AG04450 (cell line): ENCODE data around the gene CNDP2. TPM values are rescaled to one million over a fixed set of nuclear protein-coding genes. Genes with fewer than 3 reads are reported as not detected.

Experiments
- CTCF ChIA-PET: fragments of 300-600, 350-600 bp; formaldehyde crosslinking; extraction: SDS; loops from one replicate; lab custom pipeline; 2022; ENCODE audit warnings: antibody characterized with exemption, inconsistent platforms; lab: Charles Lee
- POLR2A ChIA-PET: fragments of 350-600 bp; formaldehyde crosslinking; extraction: SDS; loops from one replicate; lab custom pipeline; 2021; ENCODE audit warnings: antibody characterized with exemption, inconsistent platforms; lab: Yijun Ruan, JAX
- DNase-seq: peaks from one replicate; pipeline ENCODE4 v3.0.0-alpha.2; 2011; ENCODE audit warnings: low read depth, low spot score
- H3K27ac ChIP-seq: one replicate; pipeline ENCODE4 v1.5.1; 2012; ENCODE audit warnings: low read depth, low read length, control low read depth
- H3K27me3 ChIP-seq: one replicate; pipeline ENCODE4 v1.6.0; 2012; ENCODE audit warnings: low read length; ENCODE audit not compliant: control insufficient read depth, insufficient read depth
- H3K4me3 ChIP-seq: 2 replicates; pipeline ENCODE4 v1.5.1; 2011; ENCODE audit warnings: mild to moderate bottlenecking, low read depth, low read length, control low read depth
- H3K9me3 ChIP-seq: 2 replicates; pipeline ENCODE4 v1.5.1; 2012; ENCODE audit warnings: low read length; ENCODE audit not compliant: control insufficient read depth, insufficient read depth
- polyA plus RNA-seq: library from polyadenylated mRNA; depleted of rRNA; stranded (reverse); fragments of >200 nt; gene quantifications from 2 replicates; pipeline ENCODE4 v1.2.3, GENCODE V29; 2011
- TF ChIP-seq, protein P1 (sequence below): IDR thresholded peaks from 2 replicates; pipeline ENCODE4 v1.5.1; 2011; ENCODE audit warnings: low read depth, low read length, control low read depth, inconsistent platforms

Gene CNDP2
- polyA plus RNA-seq, 1 experiment, result 74.2 TPM

DNA sequence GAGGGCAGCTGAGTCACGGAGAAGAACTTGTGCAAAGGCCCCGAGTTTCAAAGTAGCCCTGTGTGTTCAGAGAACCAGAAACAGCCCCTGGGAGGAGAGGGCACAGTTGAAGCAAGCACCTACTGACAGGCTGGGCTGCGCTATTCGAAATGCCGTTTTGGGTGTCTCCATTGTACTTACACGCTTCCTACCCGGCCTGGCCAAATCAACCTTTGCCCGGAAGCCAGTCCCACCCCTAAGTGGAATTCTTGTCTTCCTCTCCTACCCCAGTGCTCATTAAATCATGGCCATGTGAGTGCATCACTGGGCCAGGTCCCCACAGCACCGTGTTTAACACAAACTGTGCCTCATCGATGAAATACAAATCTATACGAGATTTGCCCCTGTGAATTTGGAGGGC, 45.0 kb upstream of the CNDP2 start:
- no peak overlapping the region for H3K27ac ChIP-seq
- TF ChIP-seq, protein P1, sequence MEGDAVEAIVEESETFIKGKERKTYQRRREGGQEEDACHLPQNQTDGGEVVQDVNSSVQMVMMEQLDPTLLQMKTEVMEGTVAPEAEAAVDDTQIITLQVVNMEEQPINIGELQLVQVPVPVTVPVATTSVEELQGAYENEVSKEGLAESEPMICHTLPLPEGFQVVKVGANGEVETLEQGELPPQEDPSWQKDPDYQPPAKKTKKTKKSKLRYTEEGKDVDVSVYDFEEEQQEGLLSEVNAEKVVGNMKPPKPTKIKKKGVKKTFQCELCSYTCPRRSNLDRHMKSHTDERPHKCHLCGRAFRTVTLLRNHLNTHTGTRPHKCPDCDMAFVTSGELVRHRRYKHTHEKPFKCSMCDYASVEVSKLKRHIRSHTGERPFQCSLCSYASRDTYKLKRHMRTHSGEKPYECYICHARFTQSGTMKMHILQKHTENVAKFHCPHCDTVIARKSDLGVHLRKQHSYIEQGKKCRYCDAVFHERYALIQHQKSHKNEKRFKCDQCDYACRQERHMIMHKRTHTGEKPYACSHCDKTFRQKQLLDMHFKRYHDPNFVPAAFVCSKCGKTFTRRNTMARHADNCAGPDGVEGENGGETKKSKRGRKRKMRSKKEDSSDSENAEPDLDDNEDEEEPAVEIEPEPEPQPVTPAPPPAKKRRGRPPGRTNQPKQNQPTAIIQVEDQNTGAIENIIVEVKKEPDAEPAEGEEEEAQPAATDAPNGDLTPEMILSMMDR, result no peak
- peaks cover 28% of the 10 kb centered on the region for H3K27me3 ChIP-seq
- H3K9me3 ChIP-seq, result no peaks in the 10 kb centered on the region; the same call in 1 of the 2 replicates
- ChIA-PET POLR2A (no interaction called here), CTCF (no interaction called here)
- H3K4me3 ChIP-seq, result no peak overlapping the region
- DNase-seq, result no peak

DNA sequence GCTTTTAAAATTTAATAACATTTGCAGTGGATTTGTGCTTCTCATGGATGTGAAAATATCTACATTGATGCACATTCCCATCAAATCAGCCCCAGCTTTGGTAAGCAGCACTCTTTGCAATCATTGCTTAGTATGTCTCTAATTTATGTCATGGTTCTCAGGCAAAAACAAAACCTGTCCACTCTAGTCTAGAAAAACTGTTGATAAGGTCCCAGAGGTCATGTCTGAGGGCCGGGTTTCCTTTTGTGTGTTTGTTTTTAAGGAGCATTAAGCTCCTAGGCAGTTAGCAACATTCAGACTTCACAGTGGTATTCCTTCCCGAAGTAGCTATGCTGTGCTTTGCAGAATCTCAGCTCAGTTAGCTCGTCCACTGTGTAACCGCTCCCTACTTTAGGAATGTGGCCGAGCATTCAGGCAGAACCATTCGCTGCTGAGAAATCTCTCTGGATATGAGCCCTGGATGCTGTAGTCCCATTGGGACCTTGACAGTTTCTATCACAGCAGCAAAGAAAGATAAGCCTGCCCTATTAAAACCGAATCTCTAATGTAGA, 43.1 kb upstream of the CNDP2 start:
- Histone ChIP-seq H3K27ac (no peak overlapping the region), H3K4me3 (no peak overlapping the region), H3K9me3 (no peaks in the 10 kb centered on the region; the same call in 1 of the 2 replicates), H3K27me3 (peaks cover 40% of the 10 kb centered on the region)
- ChIA-PET POLR2A (interaction anchor here (0.6 kb wide), 1 partner anchor 1806 kb away, joined by 3 read pairs; no protein-coding TSS in a partner anchor), CTCF (interaction anchor here (1.2 to 2.0 kb wide), 2 partner anchors 23 to 99 kb away, joined by 3 to 7 read pairs; no protein-coding TSS in a partner anchor)
- DNase-seq, result no peak
- TF ChIP-seq, protein P1, result no peak

DNA sequence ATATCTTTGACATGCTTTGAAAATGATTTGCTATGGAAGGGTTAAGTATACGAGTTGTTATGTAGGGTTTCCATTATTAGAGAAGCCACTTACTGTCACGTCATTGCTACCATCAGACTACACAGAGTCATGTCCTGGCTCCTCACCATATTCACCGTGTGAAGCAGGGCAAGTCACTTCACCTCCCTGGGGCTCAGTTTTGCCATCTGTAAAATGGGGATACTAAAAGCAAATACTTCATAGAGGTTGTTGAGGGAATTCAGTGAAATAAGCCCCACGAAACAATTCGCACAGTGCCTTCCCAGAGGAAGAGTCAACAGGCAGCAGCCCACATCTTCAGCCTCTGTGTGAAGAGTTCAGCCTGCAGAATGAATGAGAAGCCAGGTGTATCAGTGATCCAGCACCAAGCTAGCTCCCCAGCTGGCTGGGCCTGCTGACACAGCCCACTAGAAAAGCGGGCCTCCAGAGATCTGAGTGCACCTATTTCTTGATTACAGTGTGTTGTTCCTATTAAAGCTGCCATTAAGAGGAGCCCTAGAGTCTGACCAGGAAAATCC, 42.4 kb upstream of the CNDP2 start:
- Histone ChIP-seq H3K9me3 (no peaks in the 10 kb centered on the region; the same call in 1 of the 2 replicates), H3K4me3 (no peak overlapping the region), H3K27ac (no peak overlapping the region), H3K27me3 (peaks cover 45% of the 10 kb centered on the region)
- CTCF ChIA-PET, result interaction anchor here (1.2 to 2.0 kb wide), 2 partner anchors 23 to 98 kb away, joined by 3 to 7 read pairs; no protein-coding TSS in a partner anchor
- TF ChIP-seq, protein P1, result no peak
- POLR2A ChIA-PET, result no interaction called here
- DNase-seq, result no peak

DNA sequence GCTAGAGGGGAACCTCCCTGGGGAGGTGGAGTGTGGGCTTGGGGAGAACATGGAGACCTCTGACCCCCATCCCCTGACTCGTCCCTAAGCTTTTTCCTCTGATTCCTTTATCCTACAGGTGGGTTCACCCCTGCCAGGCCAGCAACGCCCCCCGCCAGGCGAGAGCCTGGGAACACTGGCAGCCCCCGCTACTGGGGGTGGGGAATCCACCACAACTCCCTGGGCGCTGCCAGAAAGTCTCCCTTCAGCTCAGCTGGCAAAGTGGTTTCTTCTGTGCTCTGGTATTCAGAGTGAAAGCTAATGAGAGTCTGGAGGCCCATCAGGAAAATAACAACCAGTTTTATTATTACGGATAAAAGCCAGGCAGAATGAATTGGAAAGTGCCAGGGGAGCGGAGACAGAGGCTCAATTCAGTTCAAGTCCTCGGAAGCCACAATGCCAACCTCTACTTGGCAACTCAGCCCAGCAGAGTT, 41.8 kb upstream of the CNDP2 start:
- H3K27me3 ChIP-seq, result peaks cover 51% of the 10 kb centered on the region
- TF ChIP-seq, protein P1, result no peak
- no peak overlapping the region for H3K4me3 ChIP-seq
- DNase-seq, result no peak
- POLR2A ChIA-PET, result no interaction called here
- H3K9me3 ChIP-seq, result no peaks in the 10 kb centered on the region; the same call in 1 of the 2 replicates
- no peak overlapping the region for H3K27ac ChIP-seq
- CTCF ChIA-PET, result interaction anchor here (2.0 kb wide), 1 partner anchor 22 kb away, joined by 7 read pairs; no protein-coding TSS in a partner anchor

DNA sequence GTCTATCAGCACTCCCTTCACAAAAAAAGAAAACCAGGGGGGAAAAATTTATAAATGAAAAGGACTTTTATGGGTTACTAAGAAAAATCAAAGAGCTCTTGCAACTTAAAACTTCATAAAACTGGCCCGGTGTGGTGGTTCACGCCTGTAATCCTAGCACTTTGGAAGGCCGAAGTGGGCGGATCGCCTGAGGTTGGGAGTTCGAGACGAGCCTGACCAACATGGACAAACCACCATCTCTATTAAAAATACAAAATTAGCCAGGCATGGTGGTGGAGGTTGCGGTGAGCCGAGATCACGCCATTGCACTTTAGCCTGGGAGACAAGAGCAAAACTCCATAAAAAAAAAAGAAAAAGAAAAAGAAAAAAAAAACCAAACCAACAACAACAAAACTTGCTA, 40.8 kb upstream of the CNDP2 start:
- no peak for DNase-seq
- H3K27ac ChIP-seq, result no peak overlapping the region
- ChIA-PET CTCF (interaction anchor here (2.0 kb wide), 1 partner anchor 21 kb away, joined by 7 read pairs; no protein-coding TSS in a partner anchor), POLR2A (no interaction called here)
- peaks cover 58% of the 10 kb centered on the region for H3K27me3 ChIP-seq
- no peak overlapping the region for H3K4me3 ChIP-seq
- H3K9me3 ChIP-seq, result no peaks in the 10 kb centered on the region; the same call in 1 of the 2 replicates
- TF ChIP-seq, protein P1, result no peak
